ENCODE results near the gene PLA2G10. TPM values are rescaled to one million over a fixed set of nuclear protein-coding genes. Genes with fewer than 3 reads are reported as not detected.

PLA2G10 gene
- total RNA-seq, 2 donors from 2014 or later = 0.53 to 0.64 TPM

DNA sequence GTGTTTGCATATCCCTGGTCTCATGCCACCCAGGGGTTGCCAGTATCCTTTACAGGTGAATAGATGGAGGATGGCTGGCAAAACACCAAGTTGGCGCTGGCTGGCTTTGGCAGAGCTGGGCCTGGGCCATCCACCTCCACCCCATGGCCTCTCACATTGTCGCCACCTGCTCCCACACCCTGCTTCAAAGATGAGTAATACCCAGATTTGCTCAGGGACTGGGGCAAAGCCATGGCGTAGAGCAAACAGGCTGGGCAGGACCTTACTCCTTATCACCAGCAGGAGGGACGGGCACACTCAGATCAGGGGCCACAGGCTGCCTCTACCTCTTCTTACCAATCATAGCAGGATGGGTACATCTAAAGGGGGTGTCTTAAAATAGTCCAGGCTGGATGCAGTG is 24.3 kb downstream of the PLA2G10 start:
- Histone ChIP-seq H3K4me3 (ENCODE audit: low read length) (no peak overlapping the region), H3K27ac (ENCODE audit: low read depth, low read length) (no peak overlapping the region), H3K36me3 (ENCODE audit: control insufficient read depth, insufficient read depth, low read length) (peaks cover 38% of the 10 kb centered on the region), H3K9ac (ENCODE audit: extremely low read depth, low read length, poor library complexity, severe bottlenecking) (no peak overlapping the region), H3K4me1 (ENCODE audit: control insufficient read depth, insufficient read depth, low read length) (no peaks in the 10 kb centered on the region), H3K27me3 (ENCODE audit: control insufficient read depth, insufficient read depth, low read length, poor library complexity, severe bottlenecking) (no peaks in the 10 kb centered on the region), H3K9me3 (ENCODE audit: control insufficient read depth, low read length) (no peaks in the 10 kb centered on the region)
- TF ChIP-seq, protein P1, sequence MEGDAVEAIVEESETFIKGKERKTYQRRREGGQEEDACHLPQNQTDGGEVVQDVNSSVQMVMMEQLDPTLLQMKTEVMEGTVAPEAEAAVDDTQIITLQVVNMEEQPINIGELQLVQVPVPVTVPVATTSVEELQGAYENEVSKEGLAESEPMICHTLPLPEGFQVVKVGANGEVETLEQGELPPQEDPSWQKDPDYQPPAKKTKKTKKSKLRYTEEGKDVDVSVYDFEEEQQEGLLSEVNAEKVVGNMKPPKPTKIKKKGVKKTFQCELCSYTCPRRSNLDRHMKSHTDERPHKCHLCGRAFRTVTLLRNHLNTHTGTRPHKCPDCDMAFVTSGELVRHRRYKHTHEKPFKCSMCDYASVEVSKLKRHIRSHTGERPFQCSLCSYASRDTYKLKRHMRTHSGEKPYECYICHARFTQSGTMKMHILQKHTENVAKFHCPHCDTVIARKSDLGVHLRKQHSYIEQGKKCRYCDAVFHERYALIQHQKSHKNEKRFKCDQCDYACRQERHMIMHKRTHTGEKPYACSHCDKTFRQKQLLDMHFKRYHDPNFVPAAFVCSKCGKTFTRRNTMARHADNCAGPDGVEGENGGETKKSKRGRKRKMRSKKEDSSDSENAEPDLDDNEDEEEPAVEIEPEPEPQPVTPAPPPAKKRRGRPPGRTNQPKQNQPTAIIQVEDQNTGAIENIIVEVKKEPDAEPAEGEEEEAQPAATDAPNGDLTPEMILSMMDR (conservative IDR thresholded peaks at IDR 0.05) = peak; percentile 27
- no peak for DNase-seq
- H3K4me3 Mint-ChIP-seq = no peak overlapping the region
- no peaks in the 10 kb centered on the region for H3K4me1 Mint-ChIP-seq
- H3K27me3 Mint-ChIP-seq (ENCODE audit: insufficient read depth) = no peaks in the 10 kb centered on the region
- no peaks in the 10 kb centered on the region for H3K9me3 Mint-ChIP-seq
- peaks cover 39% of the 10 kb centered on the region for H3K36me3 Mint-ChIP-seq (ENCODE audit: low read depth)
- H3K27ac Mint-ChIP-seq = no peak overlapping the region
- WGBS, 2 experiments (ENCODE audit: insufficient coverage in 1 of 2, insufficient read length in 1 of 2) = 89 to 90% methylated on average over 3 to 4 of the region's 4 CpGs

DNA sequence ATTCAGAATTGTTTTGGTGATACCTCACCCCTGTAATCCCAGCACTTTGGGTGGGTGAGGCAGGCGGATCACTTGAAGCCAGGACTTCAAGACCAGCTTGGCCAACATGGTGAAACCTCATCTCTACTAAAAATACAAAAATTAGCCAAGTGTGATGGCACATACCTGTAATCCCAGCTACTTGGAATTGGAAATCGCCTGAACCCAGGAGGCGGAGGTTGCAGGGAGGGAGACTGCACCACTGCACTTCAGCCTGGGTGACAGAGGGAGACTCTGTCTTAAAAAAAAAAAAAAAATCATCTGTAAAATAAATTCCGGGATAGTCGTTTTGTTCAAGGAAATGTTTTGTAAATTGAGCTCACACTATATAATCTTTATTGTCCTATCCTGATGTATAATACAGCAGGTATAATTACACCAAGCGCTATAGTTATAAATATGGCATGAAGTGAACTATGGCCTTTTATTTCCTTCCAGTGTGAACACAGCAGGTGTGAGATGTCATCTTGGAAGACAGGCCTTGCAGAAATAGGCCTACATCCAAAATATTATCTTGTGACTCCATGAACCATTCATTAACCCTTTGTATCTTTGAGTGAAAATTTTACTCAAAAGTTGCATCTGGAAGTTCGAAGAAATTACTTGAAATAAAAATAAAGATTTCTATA is 25.4 kb downstream of the PLA2G10 start:
- TF ChIP-seq, protein P1 (conservative IDR thresholded peaks at IDR 0.05) = no peak
- 87 to 95% methylated on average over 3 to 4 of the region's 7 CpGs for WGBS, 2 experiments (ENCODE audit: insufficient coverage in 1 of 2, insufficient read length in 1 of 2)
- no peaks in the 10 kb centered on the region for H3K9me3 Mint-ChIP-seq
- DNase-seq = no peak
- H3K36me3 Mint-ChIP-seq (ENCODE audit: low read depth) = peaks cover 50% of the 10 kb centered on the region
- H3K27ac Mint-ChIP-seq = no peak overlapping the region
- no peaks in the 10 kb centered on the region for H3K4me1 Mint-ChIP-seq
- Histone ChIP-seq H3K36me3 (ENCODE audit: control insufficient read depth, insufficient read depth, low read length) (peaks cover 48% of the 10 kb centered on the region), H3K27me3 (ENCODE audit: control insufficient read depth, insufficient read depth, low read length, poor library complexity, severe bottlenecking) (no peaks in the 10 kb centered on the region), H3K27ac (ENCODE audit: low read depth, low read length) (no peak overlapping the region), H3K4me1 (ENCODE audit: control insufficient read depth, insufficient read depth, low read length) (no peaks in the 10 kb centered on the region), H3K4me3 (ENCODE audit: low read length) (no peak overlapping the region), H3K9me3 (ENCODE audit: control insufficient read depth, low read length) (no peaks in the 10 kb centered on the region), H3K9ac (ENCODE audit: extremely low read depth, low read length, poor library complexity, severe bottlenecking) (no peak overlapping the region)
- H3K4me3 Mint-ChIP-seq = no peak overlapping the region
- no peaks in the 10 kb centered on the region for H3K27me3 Mint-ChIP-seq (ENCODE audit: insufficient read depth)

DNA sequence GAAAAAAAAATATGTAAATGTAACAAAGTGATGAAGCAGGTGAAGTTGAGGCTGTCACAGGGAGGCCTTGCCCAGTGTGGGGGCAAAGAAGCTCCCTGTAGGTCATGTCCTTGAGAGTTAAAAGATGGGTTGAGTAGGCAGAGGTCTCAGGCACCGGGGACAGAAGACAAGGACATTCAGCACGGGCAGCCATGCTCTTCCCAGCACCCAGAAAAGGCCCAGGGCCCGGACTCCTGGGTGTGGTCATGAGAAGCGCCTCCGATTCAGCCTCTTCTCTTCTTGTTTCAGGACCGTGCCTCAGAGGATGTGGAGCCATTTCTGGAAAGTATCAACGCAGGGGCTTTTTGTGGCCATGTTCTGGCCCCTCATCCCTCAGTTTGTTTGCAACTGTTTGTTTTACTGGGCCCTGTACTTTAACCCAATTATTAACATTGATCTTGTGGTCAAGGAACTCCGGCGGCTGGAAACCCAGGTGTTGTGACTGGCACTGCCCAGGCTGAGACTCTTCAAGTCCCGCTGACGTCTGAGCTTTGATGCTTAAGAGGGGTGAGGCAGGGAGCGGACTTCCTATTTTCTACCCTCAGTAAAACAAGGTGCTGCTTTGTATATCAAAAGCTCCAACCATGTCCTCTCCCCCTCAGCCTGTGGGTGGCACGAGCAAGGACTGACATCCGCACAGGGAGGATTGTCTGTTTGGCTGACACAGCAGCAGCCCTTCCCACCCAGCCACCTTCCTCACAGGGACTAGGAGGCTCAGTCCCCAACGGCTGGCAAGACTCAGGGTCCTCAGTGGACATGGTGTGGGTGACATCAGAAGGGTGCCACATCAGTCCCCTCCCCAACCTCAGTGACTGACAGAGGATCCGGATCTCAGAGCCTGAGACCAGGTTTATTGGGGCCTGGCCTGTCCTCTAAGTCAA is 26.5 kb downstream of the PLA2G10 start:
- H3K9me3 Mint-ChIP-seq = no peaks in the 10 kb centered on the region
- WGBS, 2 experiments (ENCODE audit: insufficient coverage in 1 of 2, insufficient read length in 1 of 2) = 95 to 100% methylated on average over 13 to 16 of the region's 16 CpGs
- H3K27ac Mint-ChIP-seq = no peak overlapping the region

More for the DNA sequence above, 26.5 kb downstream of the PLA2G10 start:
- TF ChIP-seq, protein P1 (conservative IDR thresholded peaks at IDR 0.05) = no peak
- peaks cover 56% of the 10 kb centered on the region for H3K36me3 Mint-ChIP-seq (ENCODE audit: low read depth)
- no peaks in the 10 kb centered on the region for H3K4me1 Mint-ChIP-seq
- H3K4me3 Mint-ChIP-seq = no peak overlapping the region
- Histone ChIP-seq H3K9me3 (ENCODE audit: control insufficient read depth, low read length) (no peaks in the 10 kb centered on the region), H3K36me3 (ENCODE audit: control insufficient read depth, insufficient read depth, low read length) (peaks cover 56% of the 10 kb centered on the region), H3K27ac (ENCODE audit: low read depth, low read length) (no peak overlapping the region), H3K9ac (ENCODE audit: extremely low read depth, low read length, poor library complexity, severe bottlenecking) (no peak overlapping the region), H3K27me3 (ENCODE audit: control insufficient read depth, insufficient read depth, low read length, poor library complexity, severe bottlenecking) (no peaks in the 10 kb centered on the region), H3K4me1 (ENCODE audit: control insufficient read depth, insufficient read depth, low read length) (no peaks in the 10 kb centered on the region), H3K4me3 (ENCODE audit: low read length) (no peak overlapping the region)
- no peaks in the 10 kb centered on the region for H3K27me3 Mint-ChIP-seq (ENCODE audit: insufficient read depth)
- DNase-seq = no peak

All from endodermal cell (in vitro differentiated cells).